ENCODE data around the gene GPRIN1.

The GPRIN1 gene

GRCh38 chr5:176609724-176610434 lies at the start of gene GPRIN1:
Gene GPRIN1 (minus strand): TSS chr5:176610156. CDS start chr5:176599834, 10,322 bp downstream.
- TF ChIP-seq CTBP1 (IDR thresholded peaks at IDR 0.05; ENCODE audit: borderline replicate concordance), result no peak
- TF ChIP-seq TARDBP (IDR thresholded peaks at IDR 0.05), result no peak
- 0 out of 2 replicates have a peak, but pooled peaks have one; percentile 70 for TF ChIP-seq L3MBTL2 (conservative IDR thresholded peaks at IDR 0.05)
- TF ChIP-seq ARNT (IDR thresholded peaks at IDR 0.05), result 0 out of 2 replicates have a peak, but pooled peaks have one; percentile 25
- 0 out of 2 replicates have a peak, but pooled peaks have one; percentile 55 for TF ChIP-seq FOXM1 (IDR thresholded peaks at IDR 0.05; ENCODE audit: borderline replicate concordance)
- no peak for TF ChIP-seq HDGF (IDR thresholded peaks at IDR 0.05; ENCODE audit: borderline replicate concordance)
- ChIA-PET POLR2A (interaction anchor here (0.9 to 1.4 kb wide), 5 partner anchors 20 to 38 kb away, joined by 3 read pairs; partner anchors contain the start of genes EIF4E1B, SNCB and TSPAN17), CTCF (interaction anchor here (0.6 kb wide), 1 partner anchor 15 kb away, joined by 3 read pairs; no protein-coding TSS in a partner anchor)
- DNase-seq (ENCODE audit: extremely low spot score), result peak; percentile 99

DNA sequence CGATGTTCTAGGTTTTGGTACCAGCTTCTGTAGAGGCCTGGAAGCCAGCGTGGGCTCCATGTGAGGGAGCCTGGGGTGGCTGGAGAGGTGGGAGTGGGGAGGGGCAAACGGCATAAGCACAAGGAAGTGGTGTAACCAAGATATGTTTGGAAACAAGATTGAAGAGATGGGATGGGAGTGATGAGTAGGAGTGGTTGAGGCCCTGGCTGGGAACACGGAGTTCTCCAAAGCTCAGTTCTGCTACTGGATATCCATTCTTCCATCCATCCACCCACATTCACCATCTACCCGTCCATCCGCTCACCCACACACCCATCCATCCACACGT lies 49.5 kb upstream of the GPRIN1 start:
- TF ChIP-seq CTBP1 (IDR thresholded peaks at IDR 0.05; ENCODE audit: borderline replicate concordance), result no peak
- TF ChIP-seq ARNT (IDR thresholded peaks at IDR 0.05), result no peak
- no peak for TF ChIP-seq ELF4 (IDR thresholded peaks at IDR 0.05)
- TF ChIP-seq, protein P1, sequence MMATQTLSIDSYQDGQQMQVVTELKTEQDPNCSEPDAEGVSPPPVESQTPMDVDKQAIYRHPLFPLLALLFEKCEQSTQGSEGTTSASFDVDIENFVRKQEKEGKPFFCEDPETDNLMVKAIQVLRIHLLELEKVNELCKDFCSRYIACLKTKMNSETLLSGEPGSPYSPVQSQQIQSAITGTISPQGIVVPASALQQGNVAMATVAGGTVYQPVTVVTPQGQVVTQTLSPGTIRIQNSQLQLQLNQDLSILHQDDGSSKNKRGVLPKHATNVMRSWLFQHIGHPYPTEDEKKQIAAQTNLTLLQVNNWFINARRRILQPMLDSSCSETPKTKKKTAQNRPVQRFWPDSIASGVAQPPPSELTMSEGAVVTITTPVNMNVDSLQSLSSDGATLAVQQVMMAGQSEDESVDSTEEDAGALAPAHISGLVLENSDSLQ (IDR thresholded peaks at IDR 0.05), result no peak
- no peak for TF ChIP-seq L3MBTL2 (conservative IDR thresholded peaks at IDR 0.05)
- TF ChIP-seq ZNF384 (IDR thresholded peaks at IDR 0.05), result no peak
- TF ChIP-seq FOXK2 (IDR thresholded peaks at IDR 0.05), result no peak
- TF ChIP-seq SP1 (IDR thresholded peaks at IDR 0.05), result no peak
- TF ChIP-seq FOXM1 (IDR thresholded peaks at IDR 0.05; ENCODE audit: borderline replicate concordance), result no peak
- no peak for TF ChIP-seq HDGF (IDR thresholded peaks at IDR 0.05; ENCODE audit: borderline replicate concordance)
- TF ChIP-seq SUZ12 (IDR thresholded peaks at IDR 0.05), result no peak
- TF ChIP-seq BHLHE40 (IDR thresholded peaks at IDR 0.05; ENCODE audit: borderline replicate concordance), result no peak
- TF ChIP-seq FOXA1 (IDR thresholded peaks at IDR 0.05), result no peak
- TF ChIP-seq NFRKB (IDR thresholded peaks at IDR 0.05), result no peak
- TF ChIP-seq TARDBP (IDR thresholded peaks at IDR 0.05), result no peak
- TF ChIP-seq LEF1 (IDR thresholded peaks at IDR 0.05; ENCODE audit: borderline replicate concordance), result no peak
- CTCF ChIA-PET, result interaction anchor here (0.5 to 3.0 kb wide), 3 partner anchors 42 to 415 kb away, joined by 3 to 16 read pairs (median 3); no protein-coding TSS in a partner anchor
- POLR2A ChIA-PET, result no interaction called here
- no peak for DNase-seq (ENCODE audit: extremely low spot score)

DNA sequence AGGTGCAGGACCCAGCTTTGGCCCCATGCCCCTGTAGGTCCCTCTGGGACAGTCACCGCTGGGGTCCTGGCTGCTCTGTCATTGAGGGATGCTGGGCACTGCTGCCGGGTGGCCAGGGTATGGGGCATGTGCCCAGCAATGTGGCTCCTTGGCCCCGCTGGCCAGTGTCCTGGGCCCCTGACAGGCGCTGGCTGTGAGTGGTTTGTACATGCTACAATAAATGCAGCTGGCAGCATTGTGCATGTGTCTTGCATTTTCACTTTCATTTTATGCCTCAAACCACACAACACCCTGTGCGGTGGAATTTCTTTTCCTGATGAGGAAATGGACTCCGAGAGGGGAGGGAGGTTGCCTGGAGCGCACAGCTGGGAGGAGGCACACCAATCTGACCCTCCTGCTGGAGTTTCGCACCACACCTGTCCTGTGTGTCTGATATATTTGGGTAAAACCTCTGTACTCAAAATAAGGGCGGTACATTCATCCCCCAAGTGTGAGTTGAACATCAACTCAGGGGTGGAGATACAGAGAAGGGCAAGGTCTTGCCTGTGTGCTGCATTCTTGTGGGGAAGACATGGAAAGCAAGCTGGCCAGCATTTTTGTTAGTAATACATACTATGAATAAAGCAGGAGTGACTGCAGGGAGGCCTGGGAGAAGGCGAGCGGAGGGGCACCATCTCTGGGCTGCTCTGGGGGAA lies 49.0 kb upstream of the GPRIN1 start:
- DNase-seq (ENCODE audit: extremely low spot score), result no peak
- ChIA-PET POLR2A (interaction anchor here (2.7 kb wide), 1 partner anchor 12 kb away, joined by 12 read pairs; the partner anchor contains the start of gene TSPAN17), CTCF (interaction anchor here (0.5 to 3.0 kb wide), 5 partner anchors 11 to 453 kb away, joined by 3 to 16 read pairs (median 4); no protein-coding TSS in a partner anchor)
- TF ChIP-seq SP1 (IDR thresholded peaks at IDR 0.05), result no peak
- no peak for TF ChIP-seq TARDBP (IDR thresholded peaks at IDR 0.05)
- TF ChIP-seq BHLHE40 (IDR thresholded peaks at IDR 0.05; ENCODE audit: borderline replicate concordance), result no peak
- TF ChIP-seq ELF4 (IDR thresholded peaks at IDR 0.05), result no peak
- no peak for TF ChIP-seq CTBP1 (IDR thresholded peaks at IDR 0.05; ENCODE audit: borderline replicate concordance)
- TF ChIP-seq L3MBTL2 (conservative IDR thresholded peaks at IDR 0.05), result no peak
- TF ChIP-seq LEF1 (IDR thresholded peaks at IDR 0.05; ENCODE audit: borderline replicate concordance), result no peak
- no peak for TF ChIP-seq SUZ12 (IDR thresholded peaks at IDR 0.05)
- TF ChIP-seq FOXA1 (IDR thresholded peaks at IDR 0.05), result no peak
- TF ChIP-seq FOXM1 (IDR thresholded peaks at IDR 0.05; ENCODE audit: borderline replicate concordance), result no peak
- TF ChIP-seq, protein P1 (IDR thresholded peaks at IDR 0.05), result no peak

DNA sequence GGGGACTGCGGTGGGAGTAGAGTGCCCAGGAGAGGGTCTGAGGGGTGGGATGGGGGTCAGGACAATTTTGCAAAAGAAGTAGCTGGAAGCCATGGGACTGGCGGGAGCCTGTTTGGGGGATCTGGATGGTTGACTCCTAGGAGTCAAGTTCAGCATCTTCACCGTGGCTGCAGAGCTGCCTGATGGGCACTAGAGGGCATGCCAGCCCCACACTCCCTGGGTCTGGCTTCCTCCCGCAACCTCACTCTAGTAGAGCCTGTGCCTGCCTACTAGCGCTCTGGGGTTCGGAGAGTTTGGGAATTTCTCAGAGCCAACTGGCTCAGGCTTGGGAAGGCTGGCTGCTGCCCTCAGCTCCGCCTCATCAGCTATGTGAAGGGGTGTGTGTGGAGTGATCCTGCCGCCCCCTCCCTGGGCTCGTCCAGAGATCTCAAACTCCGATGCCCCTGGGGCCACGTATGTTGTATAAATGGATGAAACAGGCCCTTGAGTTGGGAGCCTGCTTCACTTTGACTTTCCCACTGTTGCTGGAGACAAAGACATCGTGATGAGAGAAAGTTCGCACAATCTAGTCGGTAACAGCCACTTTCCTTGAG lies 48.1 kb upstream of the GPRIN1 start:
- ChIA-PET CTCF (interaction anchor here (0.5 to 1.8 kb wide), 8 partner anchors 10 to 454 kb away, joined by 3 to 12 read pairs (median 4); partner anchors contain the start of gene TSPAN17), POLR2A (interaction anchor here (2.7 kb wide), 1 partner anchor 11 kb away, joined by 12 read pairs; the partner anchor contains the start of gene TSPAN17)
- TF ChIP-seq, protein P1 (IDR thresholded peaks at IDR 0.05), result no peak
- TF ChIP-seq ELF4 (IDR thresholded peaks at IDR 0.05) (no peak), NFRKB (IDR thresholded peaks at IDR 0.05) (no peak), ZNF384 (IDR thresholded peaks at IDR 0.05) (no peak), FOXM1 (IDR thresholded peaks at IDR 0.05; ENCODE audit: borderline replicate concordance) (no peak), FOXA1 (IDR thresholded peaks at IDR 0.05) (no peak), CTBP1 (IDR thresholded peaks at IDR 0.05; ENCODE audit: borderline replicate concordance) (no peak), HDGF (IDR thresholded peaks at IDR 0.05; ENCODE audit: borderline replicate concordance) (no peak), FOXK2 (IDR thresholded peaks at IDR 0.05) (no peak), BHLHE40 (IDR thresholded peaks at IDR 0.05; ENCODE audit: borderline replicate concordance) (no peak), TARDBP (IDR thresholded peaks at IDR 0.05) (no peak), LEF1 (IDR thresholded peaks at IDR 0.05; ENCODE audit: borderline replicate concordance) (no peak), SUZ12 (IDR thresholded peaks at IDR 0.05) (no peak)
- peak; percentile 83 for DNase-seq (ENCODE audit: extremely low spot score)

DNA sequence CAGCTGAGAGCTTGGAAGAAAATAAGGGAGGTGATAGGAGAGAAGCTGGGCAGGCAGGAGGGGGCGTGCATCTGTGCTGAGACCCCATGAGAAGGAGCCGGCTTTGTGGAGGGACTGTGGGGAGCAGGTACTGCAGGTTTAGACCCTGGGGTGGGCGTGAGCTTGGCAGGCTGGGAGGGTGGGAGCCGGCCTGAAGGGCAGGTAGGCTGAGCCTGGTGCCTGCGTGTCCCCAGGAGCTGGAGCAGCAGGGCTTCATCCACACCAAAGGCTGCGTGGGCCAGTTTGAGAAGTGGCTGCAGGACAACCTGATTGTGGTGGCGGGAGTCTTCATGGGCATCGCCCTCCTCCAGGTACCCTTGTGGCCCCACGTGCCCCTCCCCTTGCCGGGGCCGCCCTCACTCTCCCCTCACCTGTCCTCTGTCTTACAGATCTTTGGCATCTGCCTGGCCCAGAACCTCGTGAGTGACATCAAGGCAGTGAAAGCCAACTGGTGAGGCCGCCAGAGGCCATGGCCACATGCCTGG lies 46.6 kb upstream of the GPRIN1 start:
- TF ChIP-seq TARDBP (IDR thresholded peaks at IDR 0.05), result no peak
- no peak for TF ChIP-seq L3MBTL2 (conservative IDR thresholded peaks at IDR 0.05)
- no peak for TF ChIP-seq CTBP1 (IDR thresholded peaks at IDR 0.05; ENCODE audit: borderline replicate concordance)
- TF ChIP-seq FOXK2 (IDR thresholded peaks at IDR 0.05), result no peak
- TF ChIP-seq ARNT (IDR thresholded peaks at IDR 0.05), result no peak
- no peak for TF ChIP-seq SP1 (IDR thresholded peaks at IDR 0.05)
- TF ChIP-seq BHLHE40 (IDR thresholded peaks at IDR 0.05; ENCODE audit: borderline replicate concordance), result no peak
- no peak for TF ChIP-seq HDGF (IDR thresholded peaks at IDR 0.05; ENCODE audit: borderline replicate concordance)
- no peak for TF ChIP-seq ELF4 (IDR thresholded peaks at IDR 0.05)
- TF ChIP-seq NFRKB (IDR thresholded peaks at IDR 0.05), result no peak
- TF ChIP-seq ZNF384 (IDR thresholded peaks at IDR 0.05), result no peak
- no peak for TF ChIP-seq LEF1 (IDR thresholded peaks at IDR 0.05; ENCODE audit: borderline replicate concordance)
- TF ChIP-seq, protein P1 (IDR thresholded peaks at IDR 0.05), result no peak
- TF ChIP-seq FOXM1 (IDR thresholded peaks at IDR 0.05; ENCODE audit: borderline replicate concordance), result no peak
- TF ChIP-seq FOXA1 (IDR thresholded peaks at IDR 0.05), result no peak
- no peak for TF ChIP-seq SUZ12 (IDR thresholded peaks at IDR 0.05)
- ChIA-PET CTCF (interaction anchor here (1.8 kb wide), 1 partner anchor 9 kb away, joined by 12 read pairs; the partner anchor contains the start of gene TSPAN17), POLR2A (interaction anchor here (2.7 kb wide), 1 partner anchor 9 kb away, joined by 12 read pairs; the partner anchor contains the start of gene TSPAN17)
- DNase-seq (ENCODE audit: extremely low spot score), result no peak

Data from HEK293T (cell line).